Liver (tissue), 9 donors: Measurements from ENCODE around the gene ACOT9. TPM values are rescaled to one million over a fixed set of nuclear protein-coding genes. Genes with fewer than 3 reads are reported as not detected.

ENCODE experiments used
- DNase-seq: peaks from one replicate; pipeline ENCODE4 v3.0.0-alpha.2; 2017; ENCODE audit warnings: low spot score
- H3K27ac ChIP-seq, 2 donors: one replicate each; pipeline ENCODE4 v1.7.0; 2013; ENCODE audit warnings: inconsistent platforms in 2 of 2, low read length in 2 of 2, control low read depth in 1 of 2, low read depth in 1 of 2, mild to moderate bottlenecking in 1 of 2
- H3K27me3 ChIP-seq, 4 donors: one replicate each; pipeline versions ENCODE4 v1.6.1 to v1.7.0; 2013; ENCODE audit warnings: low read length in 3 of 4, inconsistent platforms in 1 of 4, mild to moderate bottlenecking in 1 of 4, moderate library complexity in 1 of 4; ENCODE audit not compliant: control insufficient read depth in 4 of 4, insufficient read depth in 4 of 4
- H3K36me3 ChIP-seq, 4 donors: one replicate each; pipeline versions ENCODE4 v1.6.1 to v1.7.0; 2013; ENCODE audit warnings: low read length in 3 of 4, mild to moderate bottlenecking in 3 of 4, low read depth in 1 of 4, moderate library complexity in 1 of 4; ENCODE audit not compliant: control insufficient read depth in 4 of 4, insufficient read depth in 3 of 4
- H3K4me1 ChIP-seq, 4 donors: one replicate each; pipeline versions ENCODE4 v1.6.1 to v1.7.0; 2013; ENCODE audit warnings: low read length in 3 of 4, mild to moderate bottlenecking in 3 of 4, moderate library complexity in 1 of 4; ENCODE audit not compliant: control insufficient read depth in 4 of 4, insufficient read depth in 4 of 4
- H3K4me3 ChIP-seq, 3 donors: one replicate each; pipeline versions ENCODE4 v1.6.1 to v1.7.0; 2013; ENCODE audit warnings: low read length in 3 of 3, control low read depth in 1 of 3, low read depth in 1 of 3, mild to moderate bottlenecking in 1 of 3
- H3K9ac ChIP-seq, 2 donors: one replicate each; pipeline ENCODE4 v1.7.0; 2013; ENCODE audit warnings: low read length in 2 of 2, mild to moderate bottlenecking in 2 of 2, moderate library complexity in 2 of 2, control low read depth in 1 of 2, low read depth in 1 of 2
- H3K9me3 ChIP-seq, 4 donors: one replicate each; pipeline versions ENCODE4 v1.6.1 to v1.7.0; 2013; ENCODE audit warnings: low read length in 3 of 4; ENCODE audit not compliant: control insufficient read depth in 4 of 4
- ATF3 ChIP-seq: IDR thresholded peaks from 2 replicates; pipeline ENCODE4 v1.6.1; 2016; ENCODE audit warnings: antibody characterized with exemption
- CTCF ChIP-seq: fragments of 150-350 bp; IDR thresholded peaks from 2 replicates; pipeline ENCODE4 v1.5.1; 2017; ENCODE audit warnings: improper control_type of control experiment, low read depth, low read length; ENCODE audit not compliant: missing input control
- EGR1 ChIP-seq, 2 donors: IDR thresholded peaks; 2 replicates each; pipeline ENCODE4 v1.6.1; 2016 to 2018; ENCODE audit warnings: antibody characterized with exemption in 2 of 2, low read depth in 2 of 2
- FOXA2 ChIP-seq: IDR thresholded peaks from 2 replicates; pipeline ENCODE4 v1.6.1; 2016; ENCODE audit warnings: antibody characterized with exemption
- GABPA ChIP-seq, 2 donors: IDR thresholded peaks in 1 of 2; conservative IDR thresholded peaks in 1 of 2; 2 replicates each; pipeline ENCODE4 v1.6.1; 2016; ENCODE audit warnings: antibody characterized with exemption in 2 of 2, mild to moderate bottlenecking in 1 of 2, moderate library complexity in 1 of 2
- HNF4A ChIP-seq, 2 donors: conservative IDR thresholded peaks; 2 replicates each; pipeline ENCODE4 v1.6.1; 2016; ENCODE audit warnings: antibody characterized with exemption in 2 of 2, mild to moderate bottlenecking in 2 of 2
- JUND ChIP-seq, 2 donors: IDR thresholded peaks; 2 replicates each; pipeline ENCODE4 v1.6.1; 2016; ENCODE audit warnings: antibody characterized with exemption in 2 of 2
- MAX ChIP-seq: IDR thresholded peaks from 2 replicates; pipeline ENCODE4 v1.6.1; 2016; ENCODE audit warnings: antibody characterized with exemption
- NR2F2 ChIP-seq: IDR thresholded peaks from 2 replicates; pipeline ENCODE4 v1.6.1; 2016; ENCODE audit warnings: antibody characterized with exemption
- RAD21 ChIP-seq, 2 donors: IDR thresholded peaks; 2 replicates each; pipeline ENCODE4 v1.6.1; 2016; ENCODE audit warnings: antibody characterized with exemption in 2 of 2, mild to moderate bottlenecking in 2 of 2
- RXRA ChIP-seq, 2 donors: IDR thresholded peaks; 2 replicates each; pipeline ENCODE4 v1.6.1; 2017 to 2018; ENCODE audit warnings: antibody characterized with exemption in 2 of 2, mild to moderate bottlenecking in 1 of 2
- SP1 ChIP-seq: IDR thresholded peaks from 2 replicates; pipeline ENCODE4 v1.6.1; 2018; ENCODE audit warnings: antibody characterized with exemption, mild to moderate bottlenecking
- TAF1 ChIP-seq: conservative IDR thresholded peaks from 2 replicates; pipeline ENCODE4 v1.6.1; 2016; ENCODE audit warnings: antibody characterized with exemption, mild to moderate bottlenecking
- YY1 ChIP-seq: IDR thresholded peaks from 2 replicates; pipeline ENCODE4 v1.6.1; 2016; ENCODE audit warnings: antibody characterized with exemption, mild to moderate bottlenecking
- ZBTB33 ChIP-seq: IDR thresholded peaks from 2 replicates; pipeline ENCODE4 v1.6.1; 2016; ENCODE audit warnings: antibody characterized with exemption
- WGBS: extraction: QIAGEN DNeasy Blood & Tissue Kit; methylation state at CpG from one replicate; pipeline ENCODE4 v1.1.7; 2013; 5-methylcytosine and 5-hydroxymethylcytosine counted together
- polyA plus RNA-seq, 2 donors: library from polyadenylated mRNA; stranded (reverse) in 1 of 2; unstranded in 1 of 2; fragments of 200-250 nt in 1 of 2; fragments of >200 nt in 1 of 2; fragmentation: Nextera tagmentation in 1 of 2; extraction: Ambion mirVana in 1 of 2; gene quantifications; one replicate each; pipeline versions ENCODE4 v1.2.1 to v1.2.3, GENCODE V29; 2013 to 2015
- total RNA-seq, 2 donors: library from RNA; depleted of rRNA; stranded (reverse); fragments of >200 nt; gene quantifications; one replicate each; pipeline ENCODE4 v1.2.3, GENCODE V29; 2014
- donor health status: healthy.
- donor health status: healthy.
- donor health status: healthy.
- donor health status: healthy.
- donor health status: healthy.

The ACOT9 gene
- total and polyA plus RNA-seq, 4 donors = 9.3 to 16.3 (median 11.6) TPM

GRCh38 chrX:23782455-23782854 is 39.4 kb upstream of the ACOT9 start:
- TF ChIP-seq EGR1 (IDR thresholded peaks at IDR 0.05; ENCODE audit: low read depth in 2 of 2) = no peak
- no peak for TF ChIP-seq YY1
- TF ChIP-seq CTCF = no peak
- TF ChIP-seq RXRA (IDR thresholded peaks at IDR 0.05) = no peak
- no peak for TF ChIP-seq HNF4A (conservative IDR thresholded peaks at IDR 0.05)
- TF ChIP-seq TAF1 = no peak
- no peak for TF ChIP-seq MAX
- no peak for TF ChIP-seq ATF3
- TF ChIP-seq JUND (IDR thresholded peaks at IDR 0.05) = no peak
- TF ChIP-seq SP1 = no peak
- TF ChIP-seq FOXA2 = no peak
- no peak for TF ChIP-seq NR2F2
- no peak for TF ChIP-seq RAD21 (IDR thresholded peaks at IDR 0.05)
- Histone ChIP-seq H3K9me3 (no peaks in the 10 kb centered on the region), H3K27ac (peak overlapping the region; percentile 79 to 91), H3K27me3 (no peaks in the 10 kb centered on the region), H3K36me3 (peaks cover 2 to 9% (median 4%) of the 10 kb centered on the region in 4 donors), H3K4me3 (peak overlapping the region; percentile 60 to 70 (median 66)), H3K9ac (peak overlapping the region; percentile 86 to 89), H3K4me1 (peaks cover 0 to 9% (median 3%) of the 10 kb centered on the region in 4 donors)
- no peak for DNase-seq
- 13% methylated on average over 6 of the region's 6 CpGs for WGBS

GRCh38 chrX:23779025-23779424 is 35.9 kb upstream of the ACOT9 start:
- TF ChIP-seq TAF1 = no peak
- TF ChIP-seq ATF3 = no peak
- no peak for TF ChIP-seq JUND (IDR thresholded peaks at IDR 0.05)
- TF ChIP-seq CTCF = no peak
- no peak for TF ChIP-seq EGR1 (IDR thresholded peaks at IDR 0.05; ENCODE audit: low read depth in 2 of 2)
- no peak for TF ChIP-seq NR2F2
- no peak for TF ChIP-seq RAD21 (IDR thresholded peaks at IDR 0.05)
- TF ChIP-seq SP1 = no peak
- no peak for TF ChIP-seq HNF4A (conservative IDR thresholded peaks at IDR 0.05)
- TF ChIP-seq GABPA (IDR thresholded peaks at IDR 0.05 in 1 of 2, conservative IDR thresholded peaks at IDR 0.05 in 1 of 2) = no peak
- TF ChIP-seq ZBTB33 = no peak

More at GRCh38 chrX:23779025-23779424, 35.9 kb upstream of the ACOT9 start:
- Histone ChIP-seq H3K4me1 (peaks cover 0 to 3% (median 0%) of the 10 kb centered on the region in 4 donors), H3K9ac (no peak overlapping the region), H3K27ac (no peak overlapping the region), H3K4me3 (no peak overlapping the region), H3K27me3 (no peaks in the 10 kb centered on the region), H3K9me3 (no peaks in the 10 kb centered on the region), H3K36me3 (no peaks in the 10 kb centered on the region)
- 88% methylated on average over 4 of the region's 4 CpGs for WGBS
- DNase-seq = no peak
